GM23338 (cell line): ENCODE measurements around the gene CEP72. TPM values are rescaled to one million over a fixed set of nuclear protein-coding genes. Genes with fewer than 3 reads are reported as not detected.

Experiments used
- ATAC-seq: fragments of 200-7000 bp; cut with Tn5 transposase; 3 replicates; pipeline ENCODE4 v1.9.1; 2020
- DNase-seq: peaks from one replicate; pipeline ENCODE4 v3.0.0-alpha.2; 2015; ENCODE audit warnings: low spot score
- H2AFZ ChIP-seq: fragments of 200-600 bp; sonication (generic); 2 replicates; pipeline ENCODE4 v1.8.0; 2016; ENCODE audit warnings: antibody characterized with exemption, mild to moderate bottlenecking, moderate library complexity
- H3F3A ChIP-seq: fragments of 200-600 bp; sonication (generic); replicated peaks from 2 replicates; pipeline ENCODE4 v1.8.0; 2017; ENCODE audit warnings: antibody characterized with exemption, mixed run types, low read depth
- H3K27ac ChIP-seq: fragments of 200-600 bp; sonication (generic); 2 replicates; pipeline ENCODE4 v1.6.1; 2016; ENCODE audit warnings: low read depth
- H3K27me3 ChIP-seq: fragments of 200-600 bp; sonication (generic); 2 replicates; pipeline ENCODE4 v1.8.0; 2016; ENCODE audit warnings: mild to moderate bottlenecking, mixed run types, moderate library complexity; ENCODE audit not compliant: insufficient read depth
- H3K36me3 ChIP-seq: fragments of 200-600 bp; sonication (generic); 2 replicates; pipeline ENCODE4 v1.8.0; 2016; ENCODE audit warnings: mild to moderate bottlenecking; ENCODE audit not compliant: insufficient read depth
- H3K4me1 ChIP-seq: fragments of 200-600 bp; sonication (generic); 2 replicates; pipeline ENCODE4 v1.8.0; 2016; ENCODE audit warnings: mild to moderate bottlenecking, moderate library complexity; ENCODE audit not compliant: insufficient read depth
- H3K4me2 ChIP-seq: fragments of 200-600 bp; sonication (generic); 2 replicates; pipeline ENCODE4 v1.7.1; 2017; ENCODE audit warnings: mixed run types
- H3K4me3 ChIP-seq: fragments of 200-600 bp; sonication (generic); 2 replicates; pipeline ENCODE4 v1.6.1; 2016; ENCODE audit warnings: mixed run types
- H3K79me2 ChIP-seq: fragments of 200-600 bp; sonication (generic); replicated peaks from 2 replicates; pipeline ENCODE4 v1.8.0; 2017; ENCODE audit warnings: mild to moderate bottlenecking; ENCODE audit not compliant: insufficient read depth
- H3K9me2 ChIP-seq: fragments of 200-600 bp; sonication (generic); 2 replicates; pipeline ENCODE4 v1.8.0; 2017; ENCODE audit not compliant: insufficient read depth
- H4K20me1 ChIP-seq: fragments of 200-600 bp; sonication (generic); replicated peaks from 2 replicates; pipeline ENCODE4 v1.8.0; 2017; ENCODE audit warnings: mild to moderate bottlenecking; ENCODE audit not compliant: insufficient read depth
- H3K27ac Mint-ChIP-seq: 2 replicates; pipeline ENCODE4 v1.8.0; 2020; ENCODE audit warnings: inconsistent platforms, mild to moderate bottlenecking, moderate library complexity, mixed read lengths
- H3K27me3 Mint-ChIP-seq: 3 replicates; pipeline ENCODE4 v1.8.0; 2022; ENCODE audit warnings: low read depth, mild to moderate bottlenecking, moderate library complexity, mixed read lengths, inconsistent platforms; ENCODE audit not compliant: insufficient read depth, poor library complexity
- H3K36me3 Mint-ChIP-seq: 3 replicates; pipeline ENCODE4 v1.8.0; 2021; ENCODE audit warnings: low read depth, mild to moderate bottlenecking, inconsistent platforms, moderate library complexity, mixed read lengths
- H3K4me1 Mint-ChIP-seq: 3 replicates; pipeline ENCODE4 v1.8.0; 2020; ENCODE audit warnings: mild to moderate bottlenecking, inconsistent platforms, mixed read lengths
- H3K4me3 Mint-ChIP-seq: 3 replicates; pipeline ENCODE4 v1.8.0; 2021; ENCODE audit warnings: moderate library complexity, mild to moderate bottlenecking, inconsistent platforms, mixed read lengths
- H3K9me3 Mint-ChIP-seq: 3 replicates; pipeline ENCODE4 v1.8.0; 2020; ENCODE audit warnings: moderate library complexity, mild to moderate bottlenecking, inconsistent platforms, mixed read lengths
- CREB1 ChIP-seq: fragments of 250-450 bp; sonication (Bioruptor Pico); IDR thresholded peaks from 2 replicates; pipeline ENCODE4 v1.5.0; 2020; ENCODE audit warnings: low read depth, mild to moderate bottlenecking, moderate library complexity
- ETS1 ChIP-seq: IDR thresholded peaks from 2 replicates; pipeline ENCODE4 v1.6.1; 2016; ENCODE audit warnings: antibody characterized with exemption
- EZH2phosphoT487 ChIP-seq: fragments of 200-600 bp; sonication (generic); IDR thresholded peaks from one replicate; pipeline ENCODE4 v1.8.1; 2018; ENCODE audit warnings: antibody characterized with exemption; ENCODE audit not compliant: unreplicated experiment
- JUNB ChIP-seq: IDR thresholded peaks from one replicate; pipeline ENCODE4 v1.6.1; 2016; ENCODE audit warnings: antibody characterized with exemption; ENCODE audit not compliant: unreplicated experiment
- POLR2AphosphoS5 ChIP-seq: IDR thresholded peaks from 2 replicates; pipeline ENCODE4 v1.6.1; 2016; ENCODE audit warnings: antibody characterized with exemption, low read depth
- REST ChIP-seq: IDR thresholded peaks from one replicate; pipeline ENCODE4 v1.6.1; 2018; ENCODE audit warnings: antibody characterized with exemption; ENCODE audit not compliant: unreplicated experiment
- STAT1 ChIP-seq: IDR thresholded peaks from one replicate; pipeline ENCODE4 v1.6.1; 2016; ENCODE audit warnings: antibody characterized with exemption; ENCODE audit not compliant: unreplicated experiment
- ZNF114 ChIP-seq: fragments of 250-450 bp; sonication (Bioruptor Pico); IDR thresholded peaks from 2 replicates; pipeline ENCODE4 v1.5.0; 2020; ENCODE audit warnings: mild to moderate bottlenecking, moderate library complexity
- polyA plus RNA-seq: library from polyadenylated mRNA; unstranded; fragments of >200 nt; fragmentation: Nextera tagmentation; extraction: Ambion mirVana; gene quantifications from 2 replicates; pipeline ENCODE4 v1.2.1, GENCODE V29; 2016
- total RNA-seq: library from RNA; depleted of rRNA; stranded (reverse); fragments of >200 nt; shearing (Covaris generic); gene quantifications from 2 replicates; pipeline ENCODE4 v1.2.3, GENCODE V29; 2014

Gene CEP72
- total and polyA plus RNA-seq, 2 experiments from 2014 or later: 15.5 to 27.1 TPM

- TF ChIP-seq ETS1 (no peak), REST (no peak), JUNB (no peak), STAT1 (no peak), POLR2AphosphoS5 (no peak), CREB1 (CRISPR knock-in tag) (no peak)
Measured at GRCh38 chr5:617896-618295, 5.8 kb downstream of the CEP72 start (continued).

GRCh38 chr5:618450-618849 is 6.3 kb downstream of the CEP72 start:
- DNase-seq (no peak), ATAC-seq (no peak)
- no peaks in the 10 kb centered on the region for H3K9me3 Mint-ChIP-seq
- peaks cover 29% of the 10 kb centered on the region for H4K20me1 ChIP-seq
- H3K4me1 ChIP-seq: peaks cover 5% of the 10 kb centered on the region; the same call in 1 of the 2 replicates
- no peak for TF ChIP-seq EZH2phosphoT487
- no peak for TF ChIP-seq ETS1
- no peak for TF ChIP-seq REST
- no peak for TF ChIP-seq ZNF114 (CRISPR knock-in tag)
- no peak overlapping the region for H3K27ac Mint-ChIP-seq
- H3K4me3 ChIP-seq: no peak overlapping the region
- no peaks in the 10 kb centered on the region for H3F3A ChIP-seq
- H3K27me3 ChIP-seq: no peaks in the 10 kb centered on the region
- H3K4me1 Mint-ChIP-seq: peaks cover 15% of the 10 kb centered on the region; the same call in 2 of the 3 replicates
- peaks cover 20% of the 10 kb centered on the region; the same call in 1 of the 2 replicates for H3K36me3 ChIP-seq
- H2AFZ ChIP-seq: no peak overlapping the region
- H3K4me2 ChIP-seq: no peak overlapping the region
- H3K27ac ChIP-seq: no peak overlapping the region
- H3K4me3 Mint-ChIP-seq: no peak overlapping the region
- no peaks in the 10 kb centered on the region for H3K27me3 Mint-ChIP-seq
- H3K9me2 ChIP-seq: no peaks in the 10 kb centered on the region
- H3K36me3 Mint-ChIP-seq: peaks cover 57% of the 10 kb centered on the region
- H3K79me2 ChIP-seq: peaks cover 50% of the 10 kb centered on the region
